Activated CD8-positive, alpha-beta T cell treated with anti-CD3 and anti-CD28 coated beads for 36 hours (primary cell): ENCODE results near the gene UTP14A. TPM values are rescaled to one million over a fixed set of nuclear protein-coding genes. Genes with fewer than 3 reads are reported as not detected.
A peak's percentile ranks its signal among the peaks of the same experiment; 100 is the strongest.

Experiments used
- ATAC-seq: fragments of 200-7000 bp; cut with Tn5 transposase; one replicate; pipeline ENCODE4 v1.10.0; 2021; ENCODE audit warnings: mild to moderate bottlenecking, moderate library complexity
- CTCF ChIA-PET: fragments of 350-600 bp; sonication (Branson Sonifier 250); formaldehyde crosslinking; loops from one replicate; lab custom pipeline; 2021; ENCODE audit warnings: antibody characterized with exemption; lab: Charles Lee
- POLR2A ChIA-PET: fragments of 350-600 bp; sonication (Branson Sonifier 250); formaldehyde crosslinking; loops from one replicate; lab custom pipeline; 2021; ENCODE audit warnings: antibody characterized with exemption; lab: Charles Lee
- DNase-seq: peaks from one replicate; pipeline ENCODE4 v3.0.0-alpha.2; 2020
- H3K27ac Mint-ChIP-seq: one replicate; pipeline ENCODE4 v1.8.0; 2021; ENCODE audit warnings: mild to moderate bottlenecking, mixed read lengths
- H3K27me3 Mint-ChIP-seq: one replicate; pipeline ENCODE4 v1.8.0; 2021; ENCODE audit warnings: mixed read lengths
- H3K36me3 Mint-ChIP-seq: one replicate; pipeline ENCODE4 v1.8.0; 2021; ENCODE audit warnings: low read depth, mixed read lengths
- H3K4me1 Mint-ChIP-seq: one replicate; pipeline ENCODE4 v1.8.0; 2021; ENCODE audit warnings: low read depth, mixed read lengths
- H3K4me3 Mint-ChIP-seq: one replicate; pipeline ENCODE4 v1.8.0; 2021; ENCODE audit warnings: mild to moderate bottlenecking, moderate library complexity, mixed read lengths
- H3K9me3 Mint-ChIP-seq: one replicate; pipeline ENCODE4 v1.8.0; 2021; ENCODE audit warnings: mixed read lengths
- intact Hi-C: fragments of 100-400 bp; cut with micrococcal nuclease; formaldehyde crosslinking; loops from one replicate; pipeline ENCODE4 v1.10.0; 2022
- total RNA-seq, 2 experiments: library from RNA; stranded (reverse); gene quantifications; one replicate each; pipeline ENCODE4 v1.2.3, GENCODE V29; 2021
- TF ChIP-seq, protein P1 (sequence below): fragments of 200-600 bp; IDR thresholded peaks from one replicate; pipeline ENCODE4 v1.8.0; 2022; ENCODE audit warnings: antibody characterized with exemption, mild to moderate bottlenecking

The UTP14A gene
- total RNA-seq, 2 experiments from 2014 or later: 33.1 to 34.0 TPM

GRCh38 chrX:129945131-129945530 is 39.2 kb downstream of the UTP14A start:
- ATAC-seq (no peak), DNase-seq (no peak)
- no peaks in the 10 kb centered on the region for H3K9me3 Mint-ChIP-seq
- H3K4me3 Mint-ChIP-seq: no peak overlapping the region
- no peaks in the 10 kb centered on the region for H3K4me1 Mint-ChIP-seq
- H3K27me3 Mint-ChIP-seq: no peaks in the 10 kb centered on the region
- TF ChIP-seq, protein P1, sequence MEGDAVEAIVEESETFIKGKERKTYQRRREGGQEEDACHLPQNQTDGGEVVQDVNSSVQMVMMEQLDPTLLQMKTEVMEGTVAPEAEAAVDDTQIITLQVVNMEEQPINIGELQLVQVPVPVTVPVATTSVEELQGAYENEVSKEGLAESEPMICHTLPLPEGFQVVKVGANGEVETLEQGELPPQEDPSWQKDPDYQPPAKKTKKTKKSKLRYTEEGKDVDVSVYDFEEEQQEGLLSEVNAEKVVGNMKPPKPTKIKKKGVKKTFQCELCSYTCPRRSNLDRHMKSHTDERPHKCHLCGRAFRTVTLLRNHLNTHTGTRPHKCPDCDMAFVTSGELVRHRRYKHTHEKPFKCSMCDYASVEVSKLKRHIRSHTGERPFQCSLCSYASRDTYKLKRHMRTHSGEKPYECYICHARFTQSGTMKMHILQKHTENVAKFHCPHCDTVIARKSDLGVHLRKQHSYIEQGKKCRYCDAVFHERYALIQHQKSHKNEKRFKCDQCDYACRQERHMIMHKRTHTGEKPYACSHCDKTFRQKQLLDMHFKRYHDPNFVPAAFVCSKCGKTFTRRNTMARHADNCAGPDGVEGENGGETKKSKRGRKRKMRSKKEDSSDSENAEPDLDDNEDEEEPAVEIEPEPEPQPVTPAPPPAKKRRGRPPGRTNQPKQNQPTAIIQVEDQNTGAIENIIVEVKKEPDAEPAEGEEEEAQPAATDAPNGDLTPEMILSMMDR: no peak
- intact Hi-C loops: no loop called here
- no peaks in the 10 kb centered on the region for H3K36me3 Mint-ChIP-seq
- no peak overlapping the region for H3K27ac Mint-ChIP-seq
- POLR2A ChIA-PET: no interaction called here
- CTCF ChIA-PET: interaction anchor here (0.7 kb wide), 1 partner anchor 396 kb away, joined by 3 read pairs; no protein-coding TSS in a partner anchor

DNA sequence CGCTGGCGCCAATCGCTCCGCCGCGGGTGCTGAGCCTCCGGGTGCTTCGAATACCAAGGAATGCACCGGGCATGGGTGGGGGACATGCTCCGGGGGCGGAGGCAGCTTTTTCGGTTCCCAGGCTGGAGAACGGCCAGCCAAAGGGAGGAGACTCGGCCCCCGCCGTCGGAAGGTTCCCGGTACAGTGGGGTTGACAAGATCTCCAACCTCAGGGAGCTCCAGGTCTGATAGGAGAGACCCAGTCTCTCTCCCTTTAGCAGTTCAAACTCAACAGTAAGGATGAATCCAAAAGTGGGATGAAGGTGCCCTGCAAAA is 47.3 kb downstream of the UTP14A start:
- no peaks in the 10 kb centered on the region for H3K27me3 Mint-ChIP-seq
- intact Hi-C loops: no loop called here
- DNase-seq (no peak), ATAC-seq (no peak)
- H3K27ac Mint-ChIP-seq: no peak overlapping the region
- ChIA-PET POLR2A (interaction anchor here (1.8 kb wide), 1 partner anchor 19 kb away, joined by 7 read pairs; no protein-coding TSS in a partner anchor), CTCF (interaction anchor here (1.2 kb wide), 1 partner anchor 28 kb away, joined by 3 read pairs; no protein-coding TSS in a partner anchor)
- H3K4me3 Mint-ChIP-seq: peak overlapping the region; percentile 50
- peaks cover 7% of the 10 kb centered on the region for H3K4me1 Mint-ChIP-seq
- no peaks in the 10 kb centered on the region for H3K36me3 Mint-ChIP-seq
- no peaks in the 10 kb centered on the region for H3K9me3 Mint-ChIP-seq
- TF ChIP-seq, protein P1: no peak

- Mint-ChIP-seq H3K4me1 (peaks cover 11% of the 10 kb centered on the region), H3K27me3 (no peaks in the 10 kb centered on the region), H3K9me3 (no peaks in the 10 kb centered on the region), H3K36me3 (no peaks in the 10 kb centered on the region), H3K4me3 (peak overlapping the region; percentile 50), H3K27ac (no peak overlapping the region)
- TF ChIP-seq, protein P1: no peak
- DNase-seq (no peak), ATAC-seq (no peak)
- POLR2A ChIA-PET: interaction anchor here (1.8 kb wide), 1 partner anchor 20 kb away, joined by 7 read pairs; no protein-coding TSS in a partner anchor
- CTCF ChIA-PET: interaction anchor here (1.2 kb wide), 1 partner anchor 29 kb away, joined by 3 read pairs; no protein-coding TSS in a partner anchor
- intact Hi-C loops: no loop called here
Observed at GRCh38 chrX:129953881-129954280, 47.9 kb downstream of the UTP14A start.

GRCh38 chrX:129954804-129955203 is 48.8 kb downstream of the UTP14A start:
- Mint-ChIP-seq H3K27ac (no peak overlapping the region), H3K36me3 (no peaks in the 10 kb centered on the region), H3K27me3 (no peaks in the 10 kb centered on the region), H3K4me1 (peaks cover 11% of the 10 kb centered on the region), H3K4me3 (no peak overlapping the region), H3K9me3 (no peaks in the 10 kb centered on the region)
- CTCF ChIA-PET: no interaction called here
- TF ChIP-seq, protein P1: no peak
- POLR2A ChIA-PET: no interaction called here
- ATAC-seq (no peak), DNase-seq (no peak)
- intact Hi-C loops: no loop called here

DNA sequence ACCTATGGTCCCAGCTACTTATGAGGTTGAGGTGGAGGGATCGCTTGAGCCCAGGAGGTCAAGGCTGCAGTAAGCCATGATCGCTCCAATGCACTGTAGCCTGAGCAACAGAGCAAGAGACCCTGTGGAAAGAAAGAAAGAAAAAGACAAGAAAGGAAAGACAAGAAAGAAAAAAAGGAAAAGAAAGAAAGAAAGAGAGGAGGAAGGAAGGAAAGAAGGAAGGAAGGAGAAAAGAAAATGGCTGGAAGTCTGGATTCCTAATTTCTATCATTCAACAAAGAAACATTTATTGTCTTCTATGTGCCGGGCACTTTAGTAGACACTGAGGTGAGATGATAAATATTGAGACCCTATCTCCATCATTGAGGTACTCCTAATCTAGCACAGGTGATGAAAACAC is 49.7 kb downstream of the UTP14A start:
- Mint-ChIP-seq H3K27ac (no peak overlapping the region), H3K36me3 (no peaks in the 10 kb centered on the region), H3K9me3 (no peaks in the 10 kb centered on the region), H3K4me3 (no peak overlapping the region), H3K4me1 (peaks cover 13% of the 10 kb centered on the region), H3K27me3 (no peaks in the 10 kb centered on the region)
- TF ChIP-seq, protein P1: no peak
- ChIA-PET CTCF (no interaction called here), POLR2A (no interaction called here)
- DNase-seq: no peak
- intact Hi-C loops: no loop called here
- ATAC-seq: no peak
